ENCODE measurements around the gene HNRNPUL1.
"Not testable (repeated sequence)": the region's sequence is repeated elsewhere in the genome, so short reads cannot be mapped to it uniquely, and the experiment has no call there.

HNRNPUL1 gene

GRCh38 chr19:41263850-41264580 lies at the start of gene HNRNPUL1:
Gene HNRNPUL1, plus strand, starts transcription at chr19:41264372. Its CDS starts 132 bp downstream, at chr19:41264504.
- peak; percentile 100 for DNase-seq

- DNase-seq, result no peak
These were observed 46.4 kb upstream of the HNRNPUL1 start for GRCh38 chr19:41217741-41218140.

- DNase-seq, result no peak
These were observed 45.9 kb upstream of the HNRNPUL1 start for GRCh38 chr19:41218249-41218614.

- DNase-seq, result peak; percentile 94
These were observed 45.3 kb upstream of the HNRNPUL1 start, which contains the start of gene AXL for GRCh38 chr19:41218615-41219507. Gene AXL, plus strand, starts transcription at chr19:41219223. Its CDS starts 170 bp downstream, at chr19:41219393.

- no peak for DNase-seq
These were observed 44.1 kb upstream of the HNRNPUL1 start for GRCh38 chr19:41219924-41220567.

GRCh38 chr19:41220811-41221210 lies 43.4 kb upstream of the HNRNPUL1 start:
- DNase-seq, result no peak

GRCh38 chr19:41221514-41222205 lies 42.5 kb upstream of the HNRNPUL1 start:
- no peak for DNase-seq

GRCh38 chr19:41222240-41222639 lies 41.9 kb upstream of the HNRNPUL1 start:
- DNase-seq, result no peak

GRCh38 chr19:41223431-41224234 lies 40.5 kb upstream of the HNRNPUL1 start:
- no peak for DNase-seq

- DNase-seq, result no peak
These were observed 39.5 kb upstream of the HNRNPUL1 start for GRCh38 chr19:41224632-41225031.

- no peak for DNase-seq
These were observed 38.7 kb upstream of the HNRNPUL1 start for GRCh38 chr19:41225238-41226052.

GRCh38 chr19:41226053-41226873 lies 37.9 kb upstream of the HNRNPUL1 start:
- peak; percentile 88 for DNase-seq

- no peak for DNase-seq
These were observed 37.2 kb upstream of the HNRNPUL1 start for GRCh38 chr19:41226874-41227390.

GRCh38 chr19:41228486-41228885 lies 35.7 kb upstream of the HNRNPUL1 start:
- DNase-seq, result no peak

GRCh38 chr19:41229338-41229737 lies 34.8 kb upstream of the HNRNPUL1 start:
- DNase-seq, result not testable (repeated sequence)

- no peak for DNase-seq
These were observed 33.9 kb upstream of the HNRNPUL1 start for GRCh38 chr19:41230067-41230857.

GRCh38 chr19:41232686-41233085 lies 31.5 kb upstream of the HNRNPUL1 start:
- no peak for DNase-seq

- no peak for DNase-seq
These were observed 30.4 kb upstream of the HNRNPUL1 start for GRCh38 chr19:41233748-41234240.

Data from left hindlimb (tissue), 1 donor.